Mesenchymal stem cell (in vitro differentiated cells and primary cell): ENCODE results near the gene ARL8B.

ENCODE experiments used
- DNase-seq: peaks from one replicate; pipeline ENCODE4 v3.0.0-alpha.2; 2013
- H2AFZ ChIP-seq: one replicate; pipeline ENCODE4 v1.6.1; 2013; ENCODE audit warnings: low read depth, mild to moderate bottlenecking, control low read depth, inconsistent platforms, low read length, moderate library complexity
- H2AK5ac ChIP-seq: 2 replicates; pipeline ENCODE4 v1.6.1; 2013; ENCODE audit warnings: low read length, moderate library complexity, mild to moderate bottlenecking, inconsistent platforms; ENCODE audit not compliant: severe bottlenecking
- H2BK120ac ChIP-seq: one replicate; pipeline ENCODE4 v1.6.1; 2013; ENCODE audit warnings: low read depth, mild to moderate bottlenecking, inconsistent platforms, low read length, moderate library complexity
- H2BK12ac ChIP-seq, 2 experiments: one replicate each; pipeline ENCODE4 v1.6.1; 2013; ENCODE audit warnings: inconsistent platforms in 2 of 2, low read length in 2 of 2, mild to moderate bottlenecking in 2 of 2, moderate library complexity in 2 of 2, control low read depth in 1 of 2
- H2BK15ac ChIP-seq: one replicate; pipeline ENCODE4 v1.6.1; 2013; ENCODE audit warnings: mild to moderate bottlenecking, low read depth, inconsistent platforms; ENCODE audit not compliant: poor library complexity, severe bottlenecking
- H2BK5ac ChIP-seq: 2 replicates; pipeline ENCODE4 v1.6.1; 2013; ENCODE audit warnings: low read depth, mild to moderate bottlenecking, low read length, control low read depth, inconsistent platforms; ENCODE audit not compliant: poor library complexity, severe bottlenecking
- H3K14ac ChIP-seq, 2 experiments: one replicate each; pipeline ENCODE4 v1.6.1; 2013; ENCODE audit warnings: inconsistent platforms in 2 of 2, low read length in 2 of 2, control low read depth in 1 of 2, mild to moderate bottlenecking in 1 of 2, moderate library complexity in 1 of 2
- H3K18ac ChIP-seq, 2 experiments: one replicate each; pipeline ENCODE4 v1.6.1; 2013; ENCODE audit warnings: inconsistent platforms in 2 of 2, low read length in 2 of 2, control low read depth in 1 of 2, low read depth in 1 of 2, mild to moderate bottlenecking in 1 of 2
- H3K23ac ChIP-seq, 2 experiments: one replicate each; pipeline ENCODE4 v1.6.1; 2013; ENCODE audit warnings: inconsistent platforms in 2 of 2, low read length in 2 of 2, mild to moderate bottlenecking in 2 of 2, moderate library complexity in 2 of 2, control low read depth in 1 of 2
- H3K27ac ChIP-seq: 2 replicates; pipeline ENCODE4 v1.5.1; 2013; ENCODE audit warnings: mild to moderate bottlenecking, moderate library complexity, low read length, control low read depth, inconsistent platforms; ENCODE audit not compliant: poor library complexity, severe bottlenecking
- H3K27me3 ChIP-seq, 2 experiments: 2 replicates each; pipeline versions ENCODE4 v1.6.1 to v1.7.0; 2013; ENCODE audit warnings: low read length in 2 of 2, mild to moderate bottlenecking in 2 of 2, moderate library complexity in 2 of 2, control low read depth in 1 of 2, inconsistent platforms in 1 of 2; ENCODE audit not compliant: control insufficient read depth in 1 of 2, insufficient read depth in 1 of 2
- H3K36me3 ChIP-seq, 2 experiments: 2 replicates each; pipeline versions ENCODE4 v1.6.1 to v1.7.0; 2013; ENCODE audit warnings: low read length in 2 of 2, control low read depth in 1 of 2, inconsistent platforms in 1 of 2, low read depth in 1 of 2, mild to moderate bottlenecking in 1 of 2; ENCODE audit not compliant: insufficient read depth in 2 of 2, control insufficient read depth in 1 of 2
- H3K4ac ChIP-seq, 2 experiments: one replicate each; pipeline ENCODE4 v1.6.1; 2013; ENCODE audit warnings: inconsistent platforms in 2 of 2, low read length in 2 of 2, mild to moderate bottlenecking in 2 of 2, moderate library complexity in 2 of 2, control low read depth in 1 of 2, low read depth in 1 of 2
- H3K4me1 ChIP-seq: 2 replicates; pipeline ENCODE4 v1.6.1; 2013; ENCODE audit warnings: low read depth, low read length, control low read depth; ENCODE audit not compliant: control insufficient read depth, insufficient read depth
- H3K4me2 ChIP-seq: 2 replicates; pipeline ENCODE4 v1.6.1; 2013; ENCODE audit warnings: low read length, mild to moderate bottlenecking, inconsistent platforms; ENCODE audit not compliant: poor library complexity, severe bottlenecking
- H3K4me3 ChIP-seq, 2 experiments: 2 replicates each; pipeline versions ENCODE4 v1.5.1 to v1.7.0; 2013; ENCODE audit warnings: low read length in 2 of 2, mild to moderate bottlenecking in 2 of 2, control low read depth in 1 of 2, low read depth in 1 of 2; ENCODE audit not compliant: insufficient read depth in 1 of 2
- H3K79me1 ChIP-seq: replicated peaks from 2 replicates; pipeline ENCODE4 v1.6.1; 2013; ENCODE audit warnings: mild to moderate bottlenecking, control low read depth, low read length, inconsistent platforms; ENCODE audit not compliant: poor library complexity, severe bottlenecking
- H3K9ac ChIP-seq: 2 replicates; pipeline ENCODE4 v1.7.0; 2013; ENCODE audit warnings: mild to moderate bottlenecking, low read length, moderate library complexity
- H3K9me3 ChIP-seq: 2 replicates; pipeline ENCODE4 v1.7.0; 2013; ENCODE audit warnings: mild to moderate bottlenecking, low read length; ENCODE audit not compliant: control insufficient read depth
- H4K8ac ChIP-seq: one replicate; pipeline ENCODE4 v1.6.1; 2013; ENCODE audit warnings: inconsistent platforms, mild to moderate bottlenecking, low read length, moderate library complexity
- H4K91ac ChIP-seq: one replicate; pipeline ENCODE4 v1.6.1; 2013; ENCODE audit warnings: mild to moderate bottlenecking, low read length, inconsistent platforms
- WGBS: methylation state at CpG from one replicate; pipeline ENCODE4 v1.1.7; 2013; ENCODE audit warnings: mixed read lengths; 5-methylcytosine and 5-hydroxymethylcytosine counted together

Gene ARL8B

GRCh38 chr3:5123937-5124336 is 1.8 kb downstream of the ARL8B start:
- no peak overlapping the region for H4K8ac ChIP-seq

DNA sequence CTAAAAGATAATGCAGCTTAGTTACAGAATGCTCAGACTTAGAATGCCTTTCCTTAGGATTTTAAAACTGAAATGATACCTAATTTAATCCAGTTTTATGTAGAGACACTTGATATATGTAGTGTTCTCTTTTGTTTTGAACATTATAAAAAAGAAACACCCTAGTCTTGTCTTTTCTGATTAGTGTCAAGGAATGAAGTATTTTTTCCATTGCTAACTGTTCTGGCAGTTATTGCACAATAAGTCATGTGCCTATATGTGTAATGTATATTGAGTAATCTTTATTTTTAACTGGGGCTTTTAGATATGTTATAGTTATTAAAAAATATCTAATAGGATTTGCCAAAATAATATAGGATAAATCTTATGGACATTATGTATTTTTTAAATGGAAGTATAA is 4.5 kb downstream of the ARL8B start:
- Histone ChIP-seq H3K9ac (peak overlapping the region; percentile 54), H3K4me2 (no peak overlapping the region), H3K4me3 (no peak overlapping the region), H4K91ac (no peak overlapping the region), H3K27ac (no peak overlapping the region), H2AK5ac (no peak overlapping the region), H3K27me3 (no peaks in the 10 kb centered on the region), H3K14ac (no peak overlapping the region), H2AFZ (no peak overlapping the region), H3K23ac (no peak overlapping the region), H4K8ac (no peak overlapping the region), H3K9me3 (no peaks in the 10 kb centered on the region), H2BK15ac (no peak overlapping the region), H3K4me1 (peaks cover 6% of the 10 kb centered on the region), H2BK12ac (no peak overlapping the region), H2BK5ac (no peak overlapping the region), H3K79me1 (no peaks in the 10 kb centered on the region), H2BK120ac (no peak overlapping the region), H3K36me3 (peaks cover 7 to 10% of the 10 kb centered on the region in 2 experiments), H3K18ac (no peak overlapping the region), H3K4ac (no peak overlapping the region)
- DNase-seq = peak; percentile 80

More at GRCh38 chr3:5123937-5124336, 1.8 kb downstream of the ARL8B start:
- Histone ChIP-seq H3K14ac (no peak overlapping the region), H3K27ac (no peak overlapping the region), H3K27me3 (no peaks in the 10 kb centered on the region), H3K18ac (no peak overlapping the region), H2AFZ (no peak overlapping the region), H3K36me3 (peaks cover 0 to 6% of the 10 kb centered on the region in 2 experiments), H3K4me1 (peaks cover 6% of the 10 kb centered on the region), H3K9me3 (no peaks in the 10 kb centered on the region), H4K91ac (no peak overlapping the region), H3K4ac (no peak overlapping the region), H2AK5ac (no peak overlapping the region), H3K23ac (no peak overlapping the region), H3K79me1 (no peaks in the 10 kb centered on the region), H2BK120ac (no peak overlapping the region), H3K4me3 (peak overlapping the region in 1 of 2 experiments; percentile 93), H2BK5ac (no peak overlapping the region), H2BK12ac (no peak overlapping the region), H2BK15ac (no peak overlapping the region), H3K9ac (peak overlapping the region; percentile 100), H3K4me2 (peak overlapping the region; percentile 73)
- WGBS = 91% methylated on average over 8 of the region's 12 CpGs
- DNase-seq = no peak

DNA sequence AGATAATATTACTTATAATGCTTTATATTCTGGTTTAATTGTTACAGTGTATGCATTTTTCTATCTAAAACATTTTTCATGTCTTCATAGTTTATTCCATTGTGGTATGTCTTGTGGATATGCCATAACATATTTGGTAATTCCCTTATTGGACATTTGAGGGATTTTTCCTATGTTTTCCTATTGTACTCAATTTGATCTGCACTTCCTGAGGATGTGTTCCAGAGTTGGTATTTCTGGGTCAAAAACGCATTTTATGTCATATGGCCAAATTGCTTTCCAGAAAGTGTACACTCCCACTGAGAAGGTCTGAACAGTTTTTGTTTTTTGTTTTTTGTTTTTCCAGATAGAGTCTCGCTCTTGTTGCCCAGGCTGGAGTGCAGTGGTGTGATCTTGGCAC is 6.8 kb downstream of the ARL8B start:
- no peaks in the 10 kb centered on the region for H3K27me3 ChIP-seq
- no peak overlapping the region for H4K8ac ChIP-seq
- H3K14ac ChIP-seq = no peak overlapping the region
- no peak overlapping the region for H3K18ac ChIP-seq
- no peak overlapping the region for H2AFZ ChIP-seq
- peaks cover 7 to 10% of the 10 kb centered on the region in 2 experiments for H3K36me3 ChIP-seq
- H3K23ac ChIP-seq = no peak overlapping the region
- H3K79me1 ChIP-seq = peaks cover 1% of the 10 kb centered on the region
- no peak overlapping the region for H3K9ac ChIP-seq
- no peak overlapping the region for H2AK5ac ChIP-seq
- H4K91ac ChIP-seq = no peak overlapping the region
- H3K4me2 ChIP-seq = no peak overlapping the region
- H3K4me1 ChIP-seq = peaks cover 9% of the 10 kb centered on the region
- no peak overlapping the region for H3K27ac ChIP-seq
- WGBS = 93% methylated on average over 2 of the region's 2 CpGs
- no peak overlapping the region for H2BK120ac ChIP-seq
- no peak overlapping the region for H2BK5ac ChIP-seq
- no peak overlapping the region for H3K4ac ChIP-seq
- no peak overlapping the region for H3K4me3 ChIP-seq
- DNase-seq = no peak
- no peak overlapping the region for H2BK12ac ChIP-seq
- no peaks in the 10 kb centered on the region for H3K9me3 ChIP-seq
- H2BK15ac ChIP-seq = no peak overlapping the region

GRCh38 chr3:5133239-5134018 is 11.3 kb downstream of the ARL8B start:
- no peak overlapping the region for H3K18ac ChIP-seq
- H4K8ac ChIP-seq = no peak overlapping the region

More at GRCh38 chr3:5133239-5134018, 11.3 kb downstream of the ARL8B start:
- Histone ChIP-seq H3K14ac (no peak overlapping the region), H3K27me3 (no peaks in the 10 kb centered on the region), H2AK5ac (no peak overlapping the region), H3K27ac (no peak overlapping the region), H3K4me3 (no peak overlapping the region), H2BK120ac (no peak overlapping the region), H3K9me3 (no peaks in the 10 kb centered on the region), H2AFZ (no peak overlapping the region), H2BK15ac (no peak overlapping the region), H2BK5ac (no peak overlapping the region), H3K4ac (no peak overlapping the region), H3K23ac (no peak overlapping the region), H2BK12ac (no peak overlapping the region), H3K4me2 (no peak overlapping the region), H3K79me1 (peaks cover 1% of the 10 kb centered on the region), H4K91ac (no peak overlapping the region), H3K36me3 (peaks cover 4 to 7% of the 10 kb centered on the region in 2 experiments), H3K4me1 (peaks cover 4% of the 10 kb centered on the region), H3K9ac (no peak overlapping the region)
- 89% methylated on average over 6 of the region's 7 CpGs for WGBS
- no peak for DNase-seq
